ENCODE results near the gene ADORA3. TPM values are rescaled to one million over a fixed set of nuclear protein-coding genes. Genes with fewer than 3 reads are reported as not detected.

The ADORA3 gene
- polyA plus RNA-seq, 6 donors from 2014 or later, result 0.23 to 0.39 TPM; not detected in 4

Other genes starting within 250 kb of the ADORA3 start
- gene CHIA, start 212.8 kb downstream of the ADORA3 start, polyA plus RNA-seq (ENCODE audit: low read depth in 6 of 6), result not detected
- 1 to 10 TPM in 2 of 6 donors, under 1 TPM in 4; 0.51 to 2.7 (median 0.71) TPM for gene OVGP1, start 75.9 kb downstream of the ADORA3 start, polyA plus RNA-seq (ENCODE audit: low read depth in 6 of 6)
- gene WDR77, start 54.4 kb downstream of the ADORA3 start, polyA plus RNA-seq (ENCODE audit: low read depth in 6 of 6), result 10 to 100 TPM; 46.4 to 61.2 (median 54.8) TPM
- gene ATP5PB, start 54.2 kb downstream of the ADORA3 start, polyA plus RNA-seq (ENCODE audit: low read depth in 6 of 6), result 100 to 1,000 TPM; 356 to 441 (median 405) TPM
- gene C1orf162, start 29.6 kb downstream of the ADORA3 start, polyA plus RNA-seq (ENCODE audit: low read depth in 6 of 6), result 100 to 1,000 TPM; 349 to 661 (median 403) TPM
- under 1 TPM in 1 of 6 donors, not detected in 5; 0.40 TPM for gene TMIGD3, start within 50 bp of the ADORA3 start, polyA plus RNA-seq (ENCODE audit: low read depth in 6 of 6)
- 10 to 100 TPM; 30.7 to 44.6 (median 37.2) TPM for gene RAP1A, start 116.2 kb upstream of the ADORA3 start, polyA plus RNA-seq (ENCODE audit: low read depth in 6 of 6)
- gene INKA2, start 235.8 kb upstream of the ADORA3 start, polyA plus RNA-seq (ENCODE audit: low read depth in 6 of 6), result under 1 TPM in 5 of 6 donors, not detected in 1; 0.28 to 0.86 (median 0.40) TPM